ENCODE results near the gene C4orf51.

DNA sequence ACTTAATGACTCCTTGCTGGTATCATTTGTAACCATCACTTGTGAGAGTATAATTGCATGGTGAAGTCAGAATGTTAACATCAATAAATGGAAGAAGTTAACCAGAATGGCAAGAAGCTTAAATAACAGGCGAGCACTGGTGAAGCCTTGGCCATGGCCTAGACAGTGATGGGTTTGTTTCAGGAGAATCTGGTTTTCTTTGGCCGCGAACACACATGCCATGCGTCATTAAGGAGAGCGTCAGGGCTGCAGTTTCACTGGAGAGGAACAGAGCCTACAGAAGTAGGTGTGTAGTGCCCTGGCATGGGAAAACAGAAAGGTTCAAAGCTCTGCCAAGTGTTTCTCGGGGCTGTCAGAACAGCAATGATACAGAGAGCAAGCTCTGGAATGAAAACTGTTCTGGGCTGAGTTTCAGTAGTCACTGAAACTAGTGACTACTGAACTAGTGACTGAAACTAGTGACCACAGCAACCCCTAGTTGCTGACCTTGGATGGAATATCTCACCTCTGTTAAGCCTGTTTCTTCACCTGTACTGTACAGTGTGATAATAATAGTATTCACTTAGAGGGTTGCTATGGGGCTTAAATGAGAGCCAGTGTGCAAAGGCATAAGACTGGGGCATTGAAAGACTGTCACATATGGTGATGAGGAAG lies 93.8 kb downstream of the C4orf51 start:
- TF ChIP-seq CTCF (IDR thresholded peaks at IDR 0.05) (no peak), POLR2AphosphoS5 (IDR thresholded peaks at IDR 0.05) (peak in 2 of 3 donors; percentile 31 to 71), EP300 (IDR thresholded peaks at IDR 0.05) (peak; percentile 34)
